OCI-LY1 (cell line): ENCODE measurements around the gene IFI27L1.

Source experiments
- CTCF ChIP-seq: fragments of 200-600 bp; sonication (generic), shearing (Covaris generic); IDR thresholded peaks from 2 replicates; pipeline ENCODE4 v1.5.1; 2017; ENCODE audit warnings: mild to moderate bottlenecking, antibody characterized with exemption, low read length, moderate library complexity, mixed read lengths
- EZH2 ChIP-seq: fragments of 200-600 bp; sonication (generic), shearing (Covaris generic); IDR thresholded peaks from 2 replicates; pipeline ENCODE4 v1.8.0; 2017; ENCODE audit warnings: borderline replicate concordance, mixed run types, mild to moderate bottlenecking, antibody characterized with exemption, low read length, moderate library complexity, mixed read lengths

GRCh38 chr14:94054936-94055335 lies 26.2 kb upstream of the IFI27L1 start:
- TF ChIP-seq CTCF (no peak), EZH2 (no peak)
